Subcutaneous adipose tissue (tissue), 4 donors: ENCODE measurements around the gene PRSS2. TPM values are rescaled to one million over a fixed set of nuclear protein-coding genes. Genes with fewer than 3 reads are reported as not detected.

ENCODE experiments used
- CTCF ChIP-seq: fragments of 450-650 bp; IDR thresholded peaks from one replicate; pipeline ENCODE4 v1.5.1; 2016; ENCODE audit warnings: low read depth, mild to moderate bottlenecking, control low read depth, antibody characterized with exemption, moderate library complexity
- total RNA-seq, 4 donors: library from RNA; depleted of rRNA; stranded (reverse); fragments of >200 nt; gene quantifications; one replicate each; pipeline ENCODE4 v1.1.0, GENCODE V29; 2016

The PRSS2 gene
- total RNA-seq, 4 donors from 2014 or later: not detected

GRCh38 chr7:142793156-142793555 is 22.4 kb downstream of the PRSS2 start:
- TF ChIP-seq CTCF: no peak

- TF ChIP-seq CTCF: no peak
Measured at GRCh38 chr7:142795339-142795863, 24.6 kb downstream of the PRSS2 start.

- no peak for TF ChIP-seq CTCF
Measured at GRCh38 chr7:142796001-142796500, 25.3 kb downstream of the PRSS2 start.

- TF ChIP-seq CTCF: no peak
Measured at GRCh38 chr7:142796501-142797390, 26.0 kb downstream of the PRSS2 start.

GRCh38 chr7:142797391-142798377 is 26.9 kb downstream of the PRSS2 start:
- no peak for TF ChIP-seq CTCF

- no peak for TF ChIP-seq CTCF
Measured at GRCh38 chr7:142798451-142799436, 28.0 kb downstream of the PRSS2 start.
